ENCODE data around the gene TYMP.
"Not testable (repeated sequence)": the region's sequence is repeated elsewhere in the genome, so short reads cannot be mapped to it uniquely, and the experiment has no call there.

The TYMP gene

GRCh38 chr22:50546326-50547262 lies 16.8 kb upstream of the TYMP start:
- DNase-seq (ENCODE audit: insufficient read length) = no peak
- no peak for FAIRE-seq
- TF ChIP-seq TAF1 (IDR thresholded peaks at IDR 0.05; ENCODE audit: borderline replicate concordance, low read depth, low read length) = no peak
- no peak for TF ChIP-seq POLR2AphosphoS5 (IDR thresholded peaks at IDR 0.05; ENCODE audit: low read depth, low read length)
- TF ChIP-seq POLR2A (IDR thresholded peaks at IDR 0.05; ENCODE audit: low read depth, low read length) = no peak

GRCh38 chr22:50545522-50546325 lies 15.9 kb upstream of the TYMP start, which contains the start of gene KLHDC7B:
KLHDC7B (plus strand) TSS chr22:50545899; CDS start chr22:50546244, 345 bp downstream.
- DNase-seq (ENCODE audit: insufficient read length) (no peak), FAIRE-seq (no peak)
- TF ChIP-seq TAF1 (IDR thresholded peaks at IDR 0.05; ENCODE audit: borderline replicate concordance, low read depth, low read length) = no peak
- TF ChIP-seq POLR2AphosphoS5 (IDR thresholded peaks at IDR 0.05; ENCODE audit: low read depth, low read length) = no peak
- TF ChIP-seq POLR2A (IDR thresholded peaks at IDR 0.05; ENCODE audit: low read depth, low read length) = no peak

- TF ChIP-seq TAF1 (IDR thresholded peaks at IDR 0.05; ENCODE audit: borderline replicate concordance, low read depth, low read length) = no peak
- no peak for TF ChIP-seq POLR2A (IDR thresholded peaks at IDR 0.05; ENCODE audit: low read depth, low read length)
- TF ChIP-seq POLR2AphosphoS5 (IDR thresholded peaks at IDR 0.05; ENCODE audit: low read depth, low read length) = no peak
- DNase-seq (ENCODE audit: insufficient read length) = no peak
- FAIRE-seq = peak; percentile 27
These were observed 15.0 kb upstream of the TYMP start for GRCh38 chr22:50544746-50545253.

GRCh38 chr22:50544078-50544745 lies 14.4 kb upstream of the TYMP start:
- DNase-seq (ENCODE audit: insufficient read length) (peak; percentile 78), FAIRE-seq (peak; percentile 95)
- TF ChIP-seq TAF1 (IDR thresholded peaks at IDR 0.05; ENCODE audit: borderline replicate concordance, low read depth, low read length) (no peak), POLR2AphosphoS5 (IDR thresholded peaks at IDR 0.05; ENCODE audit: low read depth, low read length) (no peak), POLR2A (IDR thresholded peaks at IDR 0.05; ENCODE audit: low read depth, low read length) (0 out of 2 replicates have a peak, but pooled peaks have one; percentile 14)

GRCh38 chr22:50542416-50542927 lies 12.7 kb upstream of the TYMP start:
- FAIRE-seq (peak; percentile 96), DNase-seq (ENCODE audit: insufficient read length) (peak; percentile 63)
- TF ChIP-seq TAF1 (IDR thresholded peaks at IDR 0.05; ENCODE audit: borderline replicate concordance, low read depth, low read length) (no peak), POLR2A (IDR thresholded peaks at IDR 0.05; ENCODE audit: low read depth, low read length) (peak; percentile 71; the same call in 1 of the 2 replicates), POLR2AphosphoS5 (IDR thresholded peaks at IDR 0.05; ENCODE audit: low read depth, low read length) (peak; percentile 80)

GRCh38 chr22:50541667-50542026 lies 11.8 kb upstream of the TYMP start:
- TF ChIP-seq TAF1 (IDR thresholded peaks at IDR 0.05; ENCODE audit: borderline replicate concordance, low read depth, low read length) = 0 out of 2 replicates have a peak, but pooled peaks have one; percentile 37
- FAIRE-seq = peak; percentile 88
- not testable (repeated sequence) for DNase-seq (ENCODE audit: insufficient read length)

GRCh38 chr22:50540381-50540780 lies 10.6 kb upstream of the TYMP start:
- TF ChIP-seq POLR2AphosphoS5 (IDR thresholded peaks at IDR 0.05; ENCODE audit: low read depth, low read length) (no peak), TAF1 (IDR thresholded peaks at IDR 0.05; ENCODE audit: borderline replicate concordance, low read depth, low read length) (no peak), POLR2A (IDR thresholded peaks at IDR 0.05; ENCODE audit: low read depth, low read length) (no peak)
- no peak for DNase-seq (ENCODE audit: insufficient read length)
- no peak for FAIRE-seq

GRCh38 chr22:50537765-50538164 lies 8.0 kb upstream of the TYMP start:
- TF ChIP-seq TAF1 (IDR thresholded peaks at IDR 0.05; ENCODE audit: borderline replicate concordance, low read depth, low read length) = no peak

GRCh38 chr22:50536226-50536625 lies 6.4 kb upstream of the TYMP start:
- no peak for DNase-seq (ENCODE audit: insufficient read length)
- FAIRE-seq = peak; percentile 74
- TF ChIP-seq POLR2AphosphoS5 (IDR thresholded peaks at IDR 0.05; ENCODE audit: low read depth, low read length) (no peak), TAF1 (IDR thresholded peaks at IDR 0.05; ENCODE audit: borderline replicate concordance, low read depth, low read length) (no peak), POLR2A (IDR thresholded peaks at IDR 0.05; ENCODE audit: low read depth, low read length) (no peak)

More at GRCh38 chr22:50537765-50538164, 8.0 kb upstream of the TYMP start:
- no peak for DNase-seq (ENCODE audit: insufficient read length)
- peak; percentile 85 for FAIRE-seq

- TF ChIP-seq TAF1 (IDR thresholded peaks at IDR 0.05; ENCODE audit: borderline replicate concordance, low read depth, low read length) (no peak), POLR2AphosphoS5 (IDR thresholded peaks at IDR 0.05; ENCODE audit: low read depth, low read length) (no peak), POLR2A (IDR thresholded peaks at IDR 0.05; ENCODE audit: low read depth, low read length) (peak; percentile 30)
- FAIRE-seq (peak; percentile 64), DNase-seq (ENCODE audit: insufficient read length) (no peak)
These were observed 5.3 kb upstream of the TYMP start for GRCh38 chr22:50535113-50535512.

All from GM12892 (cell line).